Measurements from ENCODE around the gene CACNA1H. TPM values are rescaled to one million over a fixed set of nuclear protein-coding genes. Genes with fewer than 3 reads are reported as not detected.

CACNA1H gene
- total and polyA plus RNA-seq, 9 of the 15 experiments (the other 6 are each of a cell fraction or from before 2014, with no cell fraction given): 0.10 to 0.18 TPM; not detected in 7

DNA sequence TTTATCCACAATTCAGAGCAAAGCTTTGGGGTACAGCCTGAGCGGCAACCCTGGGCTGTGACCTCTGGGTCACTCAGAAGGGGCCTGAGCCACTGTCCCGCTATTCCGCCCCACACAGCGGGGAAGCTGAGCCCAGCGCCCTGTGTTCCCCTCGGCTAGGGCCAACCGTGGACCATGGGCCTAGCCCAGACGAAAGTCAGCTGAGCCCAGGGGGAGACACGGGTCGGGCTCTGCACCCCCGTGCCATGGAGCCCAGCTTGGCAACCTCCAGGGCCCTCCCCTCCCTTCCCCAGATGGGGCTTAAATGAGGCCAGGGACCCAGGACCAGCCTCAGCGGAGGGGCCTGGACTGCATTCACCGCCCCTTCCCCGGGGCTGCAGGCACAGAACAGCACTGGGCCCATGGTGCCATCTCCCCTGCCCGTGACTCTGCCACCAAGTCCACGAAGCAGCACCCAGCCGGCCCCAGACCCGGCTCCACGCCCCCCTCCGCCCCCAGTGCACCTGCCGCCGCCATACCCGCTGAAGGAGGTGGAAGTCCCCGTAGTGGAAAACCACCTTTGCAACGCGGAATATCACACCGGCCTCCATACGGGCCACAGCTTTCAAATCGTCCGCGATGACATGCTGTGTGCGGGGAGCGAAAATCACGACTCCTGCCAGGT lies 104.8 kb downstream of the CACNA1H start:
- peaks cover 20 to 54% of the 10 kb centered on the region in 2 experiments; a peak in 4 of 5 replicates for H3K27me3 ChIP-seq (ENCODE audit: control insufficient read depth in 2 of 2, insufficient read depth in 2 of 2, low read length in 2 of 2)

DNA sequence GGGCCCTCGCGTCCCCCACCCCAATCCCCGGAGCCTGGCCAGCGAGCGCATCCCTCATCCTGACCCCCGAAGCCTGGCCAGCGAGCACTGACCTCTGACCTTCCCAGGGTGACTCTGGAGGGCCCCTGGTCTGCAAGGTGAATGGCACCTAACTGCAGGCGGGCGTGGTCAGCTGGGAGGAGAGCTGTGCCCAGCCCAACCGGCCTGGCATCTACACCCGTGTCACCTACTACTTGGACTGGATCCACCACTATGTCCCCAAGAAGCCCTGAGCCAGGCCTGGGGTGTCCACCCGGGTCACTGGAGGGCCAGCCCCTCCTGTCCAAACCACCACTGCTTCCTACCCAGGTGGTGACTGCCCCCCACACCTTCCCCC lies 105.3 kb downstream of the CACNA1H start:
- no TSS peak for BruUV-seq (replicated peaks)
- POLR2A ChIA-PET: interaction anchor here (0.6 to 1.1 kb wide), 2 partner anchors 20 to 77 kb away, joined by 6 to 7 read pairs; no protein-coding TSS in a partner anchor
- peaks cover 0 to 55% of the 10 kb centered on the region in 2 experiments; a peak in 2 of 5 replicates for H3K4me1 ChIP-seq (replicated peaks in 1 of 2; ENCODE audit: control insufficient read depth in 2 of 2, insufficient read depth in 2 of 2, low read length in 2 of 2)
- no peak overlapping the region for H3K27ac ChIP-seq (ENCODE audit: extremely low read depth, low read depth, low read length)
- FAIRE-seq (no peak), DNase-seq (ENCODE audit: extremely low read depth in 1 of 4, low spot score in 3 of 4) (no peak), ATAC-seq (no peak)
- no peaks in the 10 kb centered on the region for H3K79me2 ChIP-seq (ENCODE audit: control insufficient read depth, insufficient read depth, low read length)
- H3K27me3 ChIP-seq (ENCODE audit: control insufficient read depth in 2 of 2, insufficient read depth in 2 of 2, low read length in 2 of 2): peaks cover 20 to 59% of the 10 kb centered on the region in 2 experiments; a peak in 4 of 5 replicates
- no peaks in the 10 kb centered on the region for H3K9me3 ChIP-seq (replicated peaks; ENCODE audit: control insufficient read depth, insufficient read depth, low read depth, low read length)
- H3K9me1 ChIP-seq (ENCODE audit: control insufficient read depth, insufficient read depth, low read length): peaks cover 3% of the 10 kb centered on the region
- 18% methylated on average over 12 of the region's 12 CpGs for WGBS (ENCODE audit: insufficient coverage, low coverage, missing lambda C conversion rate)
- peaks cover 9% of the 10 kb centered on the region; the same call in 1 of the 2 replicates for H4K20me1 ChIP-seq (replicated peaks; ENCODE audit: control insufficient read depth, insufficient read depth, low read length)
- no peak overlapping the region for H3K4me2 ChIP-seq (ENCODE audit: insufficient read depth, low read length)
- intact Hi-C loops (cut with micrococcal nuclease): no loop called here
- H3K4me3 ChIP-seq: no peak overlapping the region
- H2AFZ ChIP-seq (ENCODE audit: low read depth, low read length): no peak overlapping the region
- H3K9ac ChIP-seq (ENCODE audit: insufficient read depth in 1 of 2, low read depth in 2 of 2, low read length in 2 of 2): no peak overlapping the region
- in situ Hi-C loops (cut with MboI): no loop called here
- CTCF ChIA-PET (ENCODE audit: low intra/inter-chr PET ratio): no interaction called here
- H3K36me3 ChIP-seq (ENCODE audit: control insufficient read depth, insufficient read depth, low read length): no peaks in the 10 kb centered on the region
- TF ChIP-seq E2F3 (CRISPR knock-in tag; IDR thresholded peaks at IDR 0.05): no peak
- no peak for TF ChIP-seq KDM1A (IDR thresholded peaks at IDR 0.05)
- no peak for TF ChIP-seq MAFK (IDR thresholded peaks at IDR 0.05; ENCODE audit: low read length)
- no peak for TF ChIP-seq ETV1 (tag; conservative IDR thresholded peaks at IDR 0.05; ENCODE audit: low read depth)
- TF ChIP-seq, protein P1, sequence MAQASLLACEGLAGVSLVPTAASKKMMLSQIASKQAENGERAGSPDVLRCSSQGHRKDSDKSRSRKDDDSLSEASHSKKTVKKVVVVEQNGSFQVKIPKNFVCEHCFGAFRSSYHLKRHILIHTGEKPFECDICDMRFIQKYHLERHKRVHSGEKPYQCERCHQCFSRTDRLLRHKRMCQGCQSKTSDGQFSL (CRISPR knock-in tag; IDR thresholded peaks at IDR 0.05): no peak
- TF ChIP-seq, protein P1 (tag; IDR thresholded peaks at IDR 0.05): no peak
- TF ChIP-seq SMAD3 (CRISPR knock-in tag; conservative IDR thresholded peaks at IDR 0.05): no peak
- no peak for TF ChIP-seq NR2C1 (IDR thresholded peaks at IDR 0.05)
- 0 out of 2 replicates have a peak, but pooled peaks have one; percentile 11 for TF ChIP-seq NR2C1 (tag; IDR thresholded peaks at IDR 0.05)
- TF ChIP-seq, protein P2, sequence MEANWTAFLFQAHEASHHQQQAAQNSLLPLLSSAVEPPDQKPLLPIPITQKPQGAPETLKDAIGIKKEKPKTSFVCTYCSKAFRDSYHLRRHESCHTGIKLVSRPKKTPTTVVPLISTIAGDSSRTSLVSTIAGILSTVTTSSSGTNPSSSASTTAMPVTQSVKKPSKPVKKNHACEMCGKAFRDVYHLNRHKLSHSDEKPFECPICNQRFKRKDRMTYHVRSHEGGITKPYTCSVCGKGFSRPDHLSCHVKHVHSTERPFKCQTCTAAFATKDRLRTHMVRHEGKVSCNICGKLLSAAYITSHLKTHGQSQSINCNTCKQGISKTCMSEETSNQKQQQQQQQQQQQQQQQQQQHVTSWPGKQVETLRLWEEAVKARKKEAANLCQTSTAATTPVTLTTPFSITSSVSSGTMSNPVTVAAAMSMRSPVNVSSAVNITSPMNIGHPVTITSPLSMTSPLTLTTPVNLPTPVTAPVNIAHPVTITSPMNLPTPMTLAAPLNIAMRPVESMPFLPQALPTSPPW (CRISPR knock-in tag; IDR thresholded peaks at IDR 0.05): no peak
- TF ChIP-seq PCBP1 (IDR thresholded peaks at IDR 0.05; ENCODE audit: low read depth, low read length, poor library complexity, severe bottlenecking): peak; percentile 20
- no peak for TF ChIP-seq NFE2 (IDR thresholded peaks at IDR 0.05; ENCODE audit: low read depth)
- no peak for TF ChIP-seq ZNF316 (IDR thresholded peaks at IDR 0.05)

More for the DNA sequence above, 104.8 kb downstream of the CACNA1H start:
- H3K27ac ChIP-seq (ENCODE audit: extremely low read depth, low read depth, low read length): no peak overlapping the region
- no peak overlapping the region for H3K4me3 ChIP-seq
- FAIRE-seq (no peak), DNase-seq (ENCODE audit: extremely low read depth in 1 of 4, low spot score in 3 of 4) (no peak), ATAC-seq (no peak)
- WGBS (ENCODE audit: insufficient coverage, low coverage, missing lambda C conversion rate): 11% methylated on average over 32 of the region's 34 CpGs
- H3K36me3 ChIP-seq (ENCODE audit: control insufficient read depth, insufficient read depth, low read length): no peaks in the 10 kb centered on the region
- peaks cover 0 to 52% of the 10 kb centered on the region in 2 experiments; a peak in 2 of 5 replicates for H3K4me1 ChIP-seq (replicated peaks in 1 of 2; ENCODE audit: control insufficient read depth in 2 of 2, insufficient read depth in 2 of 2, low read length in 2 of 2)
- intact Hi-C loops (cut with micrococcal nuclease) (no loop called here), in situ Hi-C loops (cut with MboI) (no loop called here)
- no TSS peak for BruUV-seq (replicated peaks)
- H3K9ac ChIP-seq (ENCODE audit: insufficient read depth in 1 of 2, low read depth in 2 of 2, low read length in 2 of 2): no peak overlapping the region
- H2AFZ ChIP-seq (ENCODE audit: low read depth, low read length): no peak overlapping the region
- ChIA-PET CTCF (ENCODE audit: low intra/inter-chr PET ratio) (no interaction called here), POLR2A (interaction anchor here (0.6 to 1.1 kb wide), 3 partner anchors 19 to 77 kb away, joined by 3 to 7 read pairs (median 6); no protein-coding TSS in a partner anchor)
- TF ChIP-seq SAFB (IDR thresholded peaks at IDR 0.05; ENCODE audit: borderline replicate concordance, low read depth, low read length) (peak; percentile 16; the same call in 1 of the 2 replicates), SMARCC2 (IDR thresholded peaks at IDR 0.05; ENCODE audit: low read depth) (no peak)
- no peaks in the 10 kb centered on the region for H3K9me3 ChIP-seq (replicated peaks; ENCODE audit: control insufficient read depth, insufficient read depth, low read depth, low read length)
- H3K4me2 ChIP-seq (ENCODE audit: insufficient read depth, low read length): no peak overlapping the region
- peaks cover 9% of the 10 kb centered on the region; the same call in 1 of the 2 replicates for H4K20me1 ChIP-seq (replicated peaks; ENCODE audit: control insufficient read depth, insufficient read depth, low read length)
- H3K9me1 ChIP-seq (ENCODE audit: control insufficient read depth, insufficient read depth, low read length): peaks cover 3% of the 10 kb centered on the region
- H3K79me2 ChIP-seq (ENCODE audit: control insufficient read depth, insufficient read depth, low read length): no peaks in the 10 kb centered on the region

Data from K562 (cell line).